A673 (cell line): ENCODE measurements around the gene GART. TPM values are rescaled to one million over a fixed set of nuclear protein-coding genes. Genes with fewer than 3 reads are reported as not detected.
"Not testable (repeated sequence)": the region's sequence is repeated elsewhere in the genome, so short reads cannot be mapped to it uniquely, and the experiment has no call there.

Experiments used
- BruUV-seq: library from RNA; stranded (reverse); fragments of 400-500 nt; replicated peaks from 2 replicates; lab custom pipeline; 2021; lab: Mats Ljungman, UMichigan
- CTCF ChIA-PET: fragments of 300-600 bp; sonication (Branson Sonifier 250); formaldehyde crosslinking; loops from one replicate; lab custom pipeline; 2022; ENCODE audit warnings: antibody characterized with exemption; lab: Charles Lee
- POLR2A ChIA-PET: fragments of 300-600 bp; sonication (Branson Sonifier 250); formaldehyde crosslinking; loops from one replicate; lab custom pipeline; 2022; ENCODE audit warnings: antibody characterized with exemption; ENCODE audit not compliant: low non-redundant PET; lab: Charles Lee
- DNase-seq: peaks from one replicate; pipeline ENCODE4 v3.0.0-alpha.2; 2015; ENCODE audit warnings: low spot score
- H3K27ac ChIP-seq: fragments of 200-600 bp; sonication (generic); 2 replicates; pipeline ENCODE4 v1.5.1; 2016; ENCODE audit warnings: mixed run types, low read depth, mild to moderate bottlenecking, mixed read lengths, antibody characterized with exemption, low read length; ENCODE audit not compliant: poor library complexity, severe bottlenecking
- H3K27me3 ChIP-seq: fragments of 200-600 bp; sonication (generic); replicated peaks from 2 replicates; pipeline ENCODE4 v1.6.1; 2017; ENCODE audit warnings: mixed run types, low read depth, mild to moderate bottlenecking, mixed read lengths, antibody characterized with exemption, low read length; ENCODE audit not compliant: insufficient read depth, poor library complexity
- H3K36me3 ChIP-seq: fragments of 200-600 bp; sonication (generic); 2 replicates; pipeline ENCODE4 v1.6.1; 2016; ENCODE audit warnings: mixed run types, mild to moderate bottlenecking, mixed read lengths, antibody characterized with exemption, low read length; ENCODE audit not compliant: insufficient read depth, poor library complexity, severe bottlenecking
- H3K4me1 ChIP-seq: fragments of 200-600 bp; sonication (generic); 2 replicates; pipeline ENCODE4 v1.6.1; 2017; ENCODE audit warnings: mixed run types, mild to moderate bottlenecking, mixed read lengths, antibody characterized with exemption, low read length; ENCODE audit not compliant: insufficient read depth, poor library complexity, severe bottlenecking
- H3K4me3 ChIP-seq: fragments of 200-600 bp; sonication (generic); 2 replicates; pipeline ENCODE4 v1.5.1; 2016; ENCODE audit warnings: low read depth, mixed run types, mild to moderate bottlenecking, mixed read lengths, low read length; ENCODE audit not compliant: poor library complexity, severe bottlenecking
- H3K9me3 ChIP-seq: fragments of 200-600 bp; sonication (generic); 2 replicates; pipeline ENCODE4 v1.6.1; 2016; ENCODE audit warnings: mixed run types, low read depth, mild to moderate bottlenecking, mixed read lengths, antibody characterized with exemption, low read length; ENCODE audit not compliant: poor library complexity, severe bottlenecking
- CTCF ChIP-seq: fragments of 300-800, 200-600 bp; sonication (generic); conservative IDR thresholded peaks from 2 replicates; pipeline ENCODE4 v1.5.1; 2017; ENCODE audit warnings: low read depth, mild to moderate bottlenecking, antibody characterized with exemption, low read length, moderate library complexity, mixed read lengths
- EZH2 ChIP-seq: fragments of 200-600 bp; sonication (generic); IDR thresholded peaks from 2 replicates; pipeline ENCODE4 v1.6.1; 2017; ENCODE audit warnings: borderline replicate concordance, low read depth, mild to moderate bottlenecking, mixed read lengths, antibody characterized with exemption, low read length; ENCODE audit not compliant: poor library complexity, severe bottlenecking
- intact Hi-C: fragments of 100-400 bp; cut with micrococcal nuclease; formaldehyde crosslinking; loops from one replicate; pipeline ENCODE4 v1.10.0; 2022; ENCODE audit not compliant: unreplicated experiment
- total RNA-seq: library from RNA; stranded (reverse); gene quantifications from 2 replicates; pipeline ENCODE4 v1.2.3, GENCODE V29; 2021

GART gene
- total RNA-seq, 1 experiment from 2014 or later: 210 TPM

- intact Hi-C loops: no loop called here
- no peak for DNase-seq
- ChIA-PET POLR2A (interaction anchor here (0.7 kb wide), 1 partner anchor 23 kb away, joined by 3 read pairs; no protein-coding TSS in a partner anchor), CTCF (no interaction called here)
- no TSS peak for BruUV-seq
- no peaks in the 10 kb centered on the region for H3K4me1 ChIP-seq
- no peaks in the 10 kb centered on the region for H3K9me3 ChIP-seq
- H3K4me3 ChIP-seq: no peak overlapping the region
- no peak for TF ChIP-seq CTCF
- TF ChIP-seq EZH2: no peak
- peak overlapping the region; percentile 68 for H3K27ac ChIP-seq
- peaks cover 82% of the 10 kb centered on the region for H3K36me3 ChIP-seq
- no peaks in the 10 kb centered on the region for H3K27me3 ChIP-seq
Observed at GRCh38 chr21:33578959-33579542, 37.1 kb upstream of the GART start.

DNA sequence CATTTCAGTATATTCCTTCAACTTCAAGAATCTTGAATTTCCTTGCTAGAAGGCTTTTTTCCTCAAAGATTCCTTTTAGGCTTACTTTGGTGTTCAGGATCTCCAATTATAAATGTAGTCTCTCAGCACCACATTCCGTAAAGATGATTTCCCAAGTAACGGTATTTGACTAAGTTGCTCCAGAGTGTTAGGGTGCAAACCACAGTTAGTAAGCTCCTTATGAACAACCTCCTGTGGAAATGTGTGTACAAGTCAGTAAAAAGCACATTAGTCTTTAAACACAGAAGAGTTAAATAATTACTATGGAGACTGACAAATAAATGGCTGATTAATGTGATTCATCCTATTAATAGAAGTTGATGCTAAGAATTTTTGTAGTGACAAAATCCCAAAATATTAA lies 36.3 kb upstream of the GART start:
- H3K9me3 ChIP-seq: no peaks in the 10 kb centered on the region
- ChIA-PET POLR2A (no interaction called here), CTCF (no interaction called here)
- no peak for DNase-seq
- no peaks in the 10 kb centered on the region for H3K4me1 ChIP-seq
- peaks cover 84% of the 10 kb centered on the region for H3K36me3 ChIP-seq
- BruUV-seq: no TSS peak
- intact Hi-C loops: no loop called here
- no peak overlapping the region for H3K27ac ChIP-seq
- no peak for TF ChIP-seq EZH2
- no peak for TF ChIP-seq CTCF
- H3K27me3 ChIP-seq: no peaks in the 10 kb centered on the region
- no peak overlapping the region for H3K4me3 ChIP-seq

DNA sequence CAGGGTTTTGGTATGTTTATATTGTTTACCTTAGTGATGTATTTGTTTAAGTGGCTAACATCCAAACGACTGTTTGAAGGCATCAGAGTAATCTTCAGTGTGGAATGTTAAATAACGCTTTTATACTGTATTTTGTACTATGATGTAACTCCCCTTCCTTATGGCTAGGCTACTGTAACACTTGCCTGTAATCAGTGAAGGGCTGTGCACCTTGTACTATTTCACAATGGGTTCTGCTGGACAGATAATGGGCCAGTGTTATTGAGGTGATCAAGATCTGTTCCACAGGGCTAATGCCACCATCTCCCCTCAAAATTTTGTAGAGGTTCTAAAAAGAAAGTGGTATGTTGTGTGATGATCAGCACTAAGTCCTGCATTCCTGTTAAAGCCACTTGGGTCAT lies 34.8 kb upstream of the GART start:
- H3K36me3 ChIP-seq: peaks cover 88% of the 10 kb centered on the region
- DNase-seq, H3K27me3 ChIP-seq, H3K9me3 ChIP-seq, CTCF ChIA-PET, H3K4me1 ChIP-seq, intact Hi-C loops, H3K27ac ChIP-seq, H3K4me3 ChIP-seq: not testable (repeated sequence)
- POLR2A ChIA-PET: interaction anchor here (0.6 kb wide), 1 partner anchor 214 kb away, joined by 4 read pairs; no protein-coding TSS in a partner anchor
- TSS peak; percentile 62 for BruUV-seq

DNA sequence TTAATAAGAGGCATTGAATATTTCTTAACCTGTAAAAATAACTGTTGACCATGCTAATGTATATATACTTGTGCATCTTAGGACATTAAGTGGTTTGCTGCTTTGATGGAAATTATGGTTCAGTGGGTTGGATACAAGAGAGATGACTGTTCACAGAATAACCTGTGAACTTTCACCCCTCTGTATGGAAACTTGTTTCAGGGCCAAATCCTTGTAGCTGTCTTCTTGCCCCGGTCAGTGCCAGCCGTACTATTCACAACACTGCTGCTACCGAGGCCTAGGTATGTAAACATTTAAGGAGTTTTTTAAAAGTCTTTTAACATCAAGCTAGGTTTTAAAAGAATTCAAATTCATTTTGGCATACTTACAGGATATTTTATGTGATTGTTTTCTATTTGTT lies 30.4 kb upstream of the GART start:
- intact Hi-C loops: no loop called here
- no peaks in the 10 kb centered on the region for H3K4me1 ChIP-seq
- H3K27me3 ChIP-seq: no peaks in the 10 kb centered on the region
- no peak overlapping the region for H3K4me3 ChIP-seq
- no TSS peak for BruUV-seq
- no peaks in the 10 kb centered on the region for H3K9me3 ChIP-seq
- TF ChIP-seq CTCF (no peak), EZH2 (no peak)
- H3K36me3 ChIP-seq: peaks cover 98% of the 10 kb centered on the region
- CTCF ChIA-PET: no interaction called here
- POLR2A ChIA-PET: no interaction called here
- no peak overlapping the region for H3K27ac ChIP-seq
- no peak for DNase-seq
